ENCODE measurements around the gene CCL4.
"Not testable (repeated sequence)": the region's sequence is repeated elsewhere in the genome, so short reads cannot be mapped to it uniquely, and the experiment has no call there.

- TF ChIP-seq, protein P1, sequence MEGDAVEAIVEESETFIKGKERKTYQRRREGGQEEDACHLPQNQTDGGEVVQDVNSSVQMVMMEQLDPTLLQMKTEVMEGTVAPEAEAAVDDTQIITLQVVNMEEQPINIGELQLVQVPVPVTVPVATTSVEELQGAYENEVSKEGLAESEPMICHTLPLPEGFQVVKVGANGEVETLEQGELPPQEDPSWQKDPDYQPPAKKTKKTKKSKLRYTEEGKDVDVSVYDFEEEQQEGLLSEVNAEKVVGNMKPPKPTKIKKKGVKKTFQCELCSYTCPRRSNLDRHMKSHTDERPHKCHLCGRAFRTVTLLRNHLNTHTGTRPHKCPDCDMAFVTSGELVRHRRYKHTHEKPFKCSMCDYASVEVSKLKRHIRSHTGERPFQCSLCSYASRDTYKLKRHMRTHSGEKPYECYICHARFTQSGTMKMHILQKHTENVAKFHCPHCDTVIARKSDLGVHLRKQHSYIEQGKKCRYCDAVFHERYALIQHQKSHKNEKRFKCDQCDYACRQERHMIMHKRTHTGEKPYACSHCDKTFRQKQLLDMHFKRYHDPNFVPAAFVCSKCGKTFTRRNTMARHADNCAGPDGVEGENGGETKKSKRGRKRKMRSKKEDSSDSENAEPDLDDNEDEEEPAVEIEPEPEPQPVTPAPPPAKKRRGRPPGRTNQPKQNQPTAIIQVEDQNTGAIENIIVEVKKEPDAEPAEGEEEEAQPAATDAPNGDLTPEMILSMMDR (IDR thresholded peaks at IDR 0.05), result not testable (repeated sequence)
- TF ChIP-seq POLR2A (IDR thresholded peaks at IDR 0.05), result not testable (repeated sequence)
These were observed 15.6 kb upstream of the CCL4 start for GRCh38 chr17:36087897-36088572.

Data from uterus (tissue), 2 donors.